ENCODE results near the gene SCRT2.

- TF ChIP-seq CTCF (IDR thresholded peaks at IDR 0.05; ENCODE audit: extremely low read depth in 1 of 2, insufficient read depth in 1 of 2, low read depth in 1 of 2, low read length in 2 of 2): no peak
- TF ChIP-seq FOS (IDR thresholded peaks at IDR 0.05; ENCODE audit: borderline replicate concordance, insufficient read depth, low read length): no peak
Observed at GRCh38 chr20:721876-722275, 46.3 kb upstream of the SCRT2 start.

Data from endothelial cell of umbilical vein (primary cell).